GM18951 (cell line): ENCODE results near the gene ABCA7.

Source experiments
- POLR2A ChIP-seq: IDR thresholded peaks from 4 replicates; pipeline ENCODE4 v1.6.1; 2011; ENCODE audit warnings: mild to moderate bottlenecking; ENCODE audit not compliant: insufficient read length, insufficient read depth; ENCODE audit errors: extremely low read depth
- in situ Hi-C: fragments of 300-500 bp; cut with MboI; formaldehyde crosslinking; loops from one replicate; pipeline ENCODE4 v1.12.0; 2022; ENCODE audit warnings: low sequenced_read_pairs, mixed read lengths, inconsistent platforms; ENCODE audit not compliant: unreplicated experiment

ABCA7 gene

GRCh38 chr19:1067341-1067957, 27.5 kb downstream of the ABCA7 start:
- in situ Hi-C loops = no loop called here
- TF ChIP-seq POLR2A = peak; percentile 11

- TF ChIP-seq POLR2A = no peak
- in situ Hi-C loops = no loop called here
Measured at GRCh38 chr19:1068009-1069001, 28.4 kb downstream of the ABCA7 start.

- in situ Hi-C loops = no loop called here
- TF ChIP-seq POLR2A = peak; percentile 51
Measured at GRCh38 chr19:1069009-1069779, 29.3 kb downstream of the ABCA7 start.

GRCh38 chr19:1070576-1070930, 30.6 kb downstream of the ABCA7 start:
- TF ChIP-seq POLR2A = no peak
- in situ Hi-C loops = no loop called here

- no peak for TF ChIP-seq POLR2A
Measured at GRCh38 chr19:1070931-1071791, 31.3 kb downstream of the ABCA7 start.

GRCh38 chr19:1072371-1073015, 32.6 kb downstream of the ABCA7 start:
- in situ Hi-C loops = no loop called here
- no peak for TF ChIP-seq POLR2A

More at GRCh38 chr19:1070931-1071791, 31.3 kb downstream of the ABCA7 start:
- in situ Hi-C loops = no loop called here

- no peak for TF ChIP-seq POLR2A
- in situ Hi-C loops = no loop called here
Measured at GRCh38 chr19:1073063-1073955, 33.4 kb downstream of the ABCA7 start.

GRCh38 chr19:1073956-1074517, 34.1 kb downstream of the ABCA7 start:
- in situ Hi-C loops = no loop called here
- no peak for TF ChIP-seq POLR2A

- TF ChIP-seq POLR2A = peak; percentile 53
- in situ Hi-C loops = no loop called here
Measured at GRCh38 chr19:1074544-1075283, 34.8 kb downstream of the ABCA7 start.

- in situ Hi-C loops = no loop called here
- TF ChIP-seq POLR2A = no peak
Measured at GRCh38 chr19:1076046-1076386, 36.1 kb downstream of the ABCA7 start.
